SK-N-SH (cell line): Measurements from ENCODE around the gene TFAP2B. TPM values are rescaled to one million over a fixed set of nuclear protein-coding genes. Genes with fewer than 3 reads are reported as not detected.

ENCODE experiments used
- CTCF ChIA-PET: fragments of 300-600, 350-600 bp; formaldehyde crosslinking; extraction: SDS; loops from one replicate; lab custom pipeline; 2021; lab: Yijun Ruan, JAX
- POLR2A ChIA-PET: fragments of 350-600 bp; sonication (Branson Sonifier 250); formaldehyde crosslinking; extraction: SDS; loops from one replicate; lab custom pipeline; 2020; ENCODE audit warnings: antibody characterized with exemption, inconsistent platforms; lab: Yijun Ruan, JAX
- DNase-seq: peaks from one replicate; pipeline ENCODE4 v3.0.0; 2012
- H2AFZ ChIP-seq: fragments of 200-600 bp; sonication (generic); 2 replicates; pipeline ENCODE4 v1.8.1; 2016; ENCODE audit warnings: antibody characterized with exemption, mild to moderate bottlenecking, low read depth
- H3F3A ChIP-seq: fragments of 200-600 bp; sonication (generic); replicated peaks from 2 replicates; pipeline ENCODE3; 2016; ENCODE audit warnings: antibody characterized with exemption, mild to moderate bottlenecking; ENCODE audit not compliant: insufficient read depth
- H3K27ac ChIP-seq, 2 experiments: fragments of 200-500 bp in 1 of 2; fragments of 200-600 bp in 1 of 2; sonication (Bioruptor generic) in 1 of 2; sonication (generic), shearing (Covaris generic) in 1 of 2; 2 replicates each; pipeline versions ENCODE4 v1.5.1 to v1.6.1; 2014 to 2016; ENCODE audit warnings: low read depth in 2 of 2, inconsistent platforms in 1 of 2, low read length in 1 of 2, mild to moderate bottlenecking in 1 of 2, mixed read lengths in 1 of 2
- H3K27me3 ChIP-seq: fragments of 200-600 bp; sonication (generic), shearing (Covaris generic); 2 replicates; pipeline ENCODE4 v1.6.1; 2016; ENCODE audit warnings: mixed run types; ENCODE audit not compliant: insufficient read depth
- H3K36me3 ChIP-seq, 2 experiments: fragments of 200-500 bp in 1 of 2; fragments of 200-600 bp in 1 of 2; sonication (Bioruptor generic) in 1 of 2; sonication (generic) in 1 of 2; replicated peaks in 1 of 2; 2 replicates each; pipeline versions ENCODE3 to v1.5.1; 2014 to 2016; ENCODE audit warnings: low read length in 1 of 2, mild to moderate bottlenecking in 1 of 2; ENCODE audit not compliant: insufficient read depth in 2 of 2, control insufficient read depth in 1 of 2
- H3K4me1 ChIP-seq, 2 experiments: fragments of 200-500 bp in 1 of 2; fragments of 200-600 bp in 1 of 2; sonication (Bioruptor generic) in 1 of 2; sonication (generic), shearing (Covaris generic) in 1 of 2; 2 replicates each; pipeline versions ENCODE4 v1.5.1 to v1.6.1; 2014 to 2016; ENCODE audit warnings: low read depth in 1 of 2, low read length in 1 of 2, mixed run types in 1 of 2; ENCODE audit not compliant: insufficient read depth in 2 of 2, control insufficient read depth in 1 of 2
- H3K4me2 ChIP-seq: fragments of 200-600 bp; sonication (generic), shearing (Covaris generic); 2 replicates; pipeline ENCODE4 v1.6.1; 2017; ENCODE audit warnings: mixed run types
- H3K4me3 ChIP-seq, 2 experiments: fragments of 200-500 bp in 1 of 2; fragments of 200-600 bp in 1 of 2; sonication (Bioruptor generic) in 1 of 2; sonication (generic), shearing (Covaris generic) in 1 of 2; 2 replicates each; pipeline versions ENCODE4 v1.5.1 to v1.8.1; 2014 to 2016; ENCODE audit warnings: low read depth in 2 of 2, inconsistent platforms in 1 of 2, low read length in 1 of 2, mild to moderate bottlenecking in 1 of 2, mixed read lengths in 1 of 2, moderate library complexity in 1 of 2
- H3K79me2 ChIP-seq: fragments of 200-600 bp; sonication (generic); 2 replicates; pipeline ENCODE4 v1.8.1; 2017; ENCODE audit warnings: mild to moderate bottlenecking; ENCODE audit not compliant: insufficient read depth
- H3K9ac ChIP-seq: fragments of 200-600 bp; sonication (generic); 2 replicates; pipeline ENCODE4 v1.6.1; 2017; ENCODE audit warnings: mixed run types
- H3K9me2 ChIP-seq: fragments of 200-600 bp; sonication (generic); 2 replicates; pipeline ENCODE4 v1.6.1; 2017; ENCODE audit warnings: mixed run types
- H3K9me3 ChIP-seq: fragments of 200-600 bp; sonication (generic); 2 replicates; pipeline ENCODE4 v1.6.1; 2017; ENCODE audit warnings: mixed run types, mild to moderate bottlenecking, moderate library complexity
- H4K20me1 ChIP-seq: fragments of 200-600 bp; sonication (generic); 2 replicates; pipeline ENCODE4 v1.6.1; 2017; ENCODE audit warnings: mild to moderate bottlenecking, mixed run types; ENCODE audit not compliant: insufficient read depth
- CHD2 ChIP-seq: fragments of 150-350 bp; IDR thresholded peaks from 2 replicates; pipeline ENCODE4 v1.6.1; 2018; ENCODE audit warnings: low read length; ENCODE audit not compliant: partially characterized antibody
- CTCF ChIP-seq: fragments of 200-600 bp; sonication (generic); IDR thresholded peaks from 2 replicates; pipeline ENCODE4 v1.6.1; 2017; ENCODE audit warnings: antibody characterized with exemption, mild to moderate bottlenecking, moderate library complexity
- FOSL2 ChIP-seq: IDR thresholded peaks from 2 replicates; pipeline ENCODE4 v1.4.0; 2012; ENCODE audit warnings: low read depth, mild to moderate bottlenecking, moderate library complexity, borderline replicate concordance
- FOXJ3 ChIP-seq: sonication (generic); formaldehyde crosslinking; IDR thresholded peaks from 2 replicates; pipeline ENCODE4 v1.5.1; 2020; ENCODE audit warnings: mild to moderate bottlenecking, missing genetic modification reagents
- FOXM1 ChIP-seq: IDR thresholded peaks from 2 replicates; pipeline ENCODE4 v1.4.0; 2012; ENCODE audit warnings: low read depth, mild to moderate bottlenecking
- GABPA ChIP-seq: IDR thresholded peaks from 2 replicates; pipeline ENCODE4 v1.4.0; 2012; ENCODE audit warnings: low read depth, mild to moderate bottlenecking
- JUND ChIP-seq: IDR thresholded peaks from 2 replicates; pipeline ENCODE4 v1.4.0; 2012
- NFIC ChIP-seq: IDR thresholded peaks from 2 replicates; pipeline ENCODE4 v1.4.0; 2012; ENCODE audit warnings: borderline replicate concordance
- NRF1 ChIP-seq: IDR thresholded peaks from 2 replicates; pipeline ENCODE4 v1.6.1; 2012; ENCODE audit warnings: low read depth, mild to moderate bottlenecking, low read length
- POLR2AphosphoS5 ChIP-seq: IDR thresholded peaks from 2 replicates; pipeline ENCODE4 v1.6.1; 2012; ENCODE audit warnings: low read depth, low read length
- RAD21 ChIP-seq: IDR thresholded peaks from 2 replicates; pipeline ENCODE4 v1.6.1; 2012; ENCODE audit warnings: mild to moderate bottlenecking, low read length
- RFX5 ChIP-seq: IDR thresholded peaks from 2 replicates; pipeline ENCODE4 v1.6.1; 2012; ENCODE audit warnings: mild to moderate bottlenecking, improper control_type of control experiment, low read length
- SMC3 ChIP-seq: IDR thresholded peaks from 2 replicates; pipeline ENCODE4 v1.6.1; 2012; ENCODE audit warnings: low read depth, low read length, improper control_type of control experiment
- TEAD4 ChIP-seq: IDR thresholded peaks from 2 replicates; pipeline ENCODE4 v1.4.0; 2012; ENCODE audit warnings: mild to moderate bottlenecking, borderline replicate concordance; ENCODE audit not compliant: insufficient read depth
- YY1 ChIP-seq: IDR thresholded peaks from 2 replicates; pipeline ENCODE4 v1.4.0; 2012; ENCODE audit warnings: low read depth, mild to moderate bottlenecking
- WGBS: methylation state at CpG from one replicate; pipeline ENCODE4 v1.1.6; 2017; ENCODE audit warnings: low lambda C conversion rate; 5-methylcytosine and 5-hydroxymethylcytosine counted together
- polyA plus RNA-seq, 3 experiments: library from polyadenylated mRNA; depleted of rRNA; stranded (reverse); fragments of >200 nt; gene quantifications; 2 replicates each; pipeline ENCODE4 v1.2.3, GENCODE V29; 2012
- TF ChIP-seq, protein P1 (sequence below): IDR thresholded peaks from 2 replicates; pipeline ENCODE4; 2012
- TF ChIP-seq, protein P2 (sequence below): IDR thresholded peaks from 2 replicates; pipeline ENCODE4 v1.4.0; 2012; ENCODE audit warnings: low read depth
- TF ChIP-seq, protein P3 (sequence below): fragments of 150-350 bp; IDR thresholded peaks from 2 replicates; pipeline ENCODE4 v1.6.1; 2016; ENCODE audit warnings: mild to moderate bottlenecking, low read depth, low read length
- TF ChIP-seq, protein P4 (sequence below): IDR thresholded peaks from 2 replicates; pipeline ENCODE4 v1.4.0; 2012; ENCODE audit warnings: low read depth, borderline replicate concordance

The TFAP2B gene
- polyA plus RNA-seq, 1 of the 3 experiments (the other 2 are of a cell fraction) = 1.1 TPM

DNA sequence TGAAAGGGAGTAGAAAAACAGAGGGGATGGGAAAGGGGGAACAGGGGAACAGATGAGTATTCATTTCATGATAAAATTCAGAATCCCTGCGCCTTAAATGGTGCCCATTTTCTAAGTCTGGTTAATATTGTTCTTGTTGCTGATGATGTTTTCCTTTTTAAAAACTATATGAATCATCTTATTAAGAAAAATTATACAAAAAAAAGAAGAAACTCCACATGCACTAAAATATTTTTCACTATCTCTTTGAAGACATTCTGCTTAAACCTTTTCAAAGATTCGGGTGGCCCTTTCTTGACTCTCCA is 1.1 kb upstream of the TFAP2B start:
- H3K9me2 ChIP-seq = no peaks in the 10 kb centered on the region
- no peaks in the 10 kb centered on the region for H3K9me3 ChIP-seq
- H3K4me2 ChIP-seq = no peak overlapping the region
- no peaks in the 10 kb centered on the region for H3F3A ChIP-seq
- no peak overlapping the region for H3K9ac ChIP-seq
- CTCF ChIA-PET = interaction anchor here (0.7 to 2.6 kb wide), 9 partner anchors 28 to 1232 kb away, joined by 3 to 22 read pairs (median 4); no protein-coding TSS in a partner anchor
- POLR2A ChIA-PET = interaction anchor here (0.7 to 3.6 kb wide), 9 partner anchors 12 to 1193 kb away, joined by 3 to 21 read pairs (median 5); no protein-coding TSS in a partner anchor
- H3K4me1 ChIP-seq = peaks cover 0 to 3% of the 10 kb centered on the region in 2 experiments; a peak in 1 of 4 replicates
- no peaks in the 10 kb centered on the region for H3K79me2 ChIP-seq
- no peak for DNase-seq
- no peaks in the 10 kb centered on the region; the same call in 1 of the 2 replicates for H4K20me1 ChIP-seq
- WGBS = 5% methylated on average over 2 of the region's 2 CpGs
- H3K27ac ChIP-seq = peak overlapping the region in 1 of 2 experiments; percentile 99; a peak in 2 of 4 replicates
- TF ChIP-seq RFX5 (no peak), RAD21 (no peak), FOSL2 (no peak), SMC3 (no peak), FOXM1 (no peak), CTCF (no peak), GABPA (no peak), CHD2 (no peak), NFIC (no peak)
- TF ChIP-seq, protein P1, sequence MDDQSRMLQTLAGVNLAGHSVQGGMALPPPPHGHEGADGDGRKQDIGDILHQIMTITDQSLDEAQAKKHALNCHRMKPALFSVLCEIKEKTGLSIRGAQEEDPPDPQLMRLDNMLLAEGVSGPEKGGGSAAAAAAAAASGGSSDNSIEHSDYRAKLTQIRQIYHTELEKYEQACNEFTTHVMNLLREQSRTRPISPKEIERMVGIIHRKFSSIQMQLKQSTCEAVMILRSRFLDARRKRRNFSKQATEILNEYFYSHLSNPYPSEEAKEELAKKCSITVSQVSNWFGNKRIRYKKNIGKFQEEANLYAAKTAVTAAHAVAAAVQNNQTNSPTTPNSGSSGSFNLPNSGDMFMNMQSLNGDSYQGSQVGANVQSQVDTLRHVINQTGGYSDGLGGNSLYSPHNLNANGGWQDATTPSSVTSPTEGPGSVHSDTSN = no peak
- TF ChIP-seq, protein P2, sequence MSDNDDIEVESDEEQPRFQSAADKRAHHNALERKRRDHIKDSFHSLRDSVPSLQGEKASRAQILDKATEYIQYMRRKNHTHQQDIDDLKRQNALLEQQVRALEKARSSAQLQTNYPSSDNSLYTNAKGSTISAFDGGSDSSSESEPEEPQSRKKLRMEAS = no peak
- peaks cover 52% of the 10 kb centered on the region for H3K27me3 ChIP-seq
- H3K4me3 ChIP-seq = peak overlapping the region in 1 of 2 experiments; percentile 47; a peak in 2 of 4 replicates
- 0 out of 2 replicates have a peak overlapping the region, but pooled peaks have one; percentile 13 for H2AFZ ChIP-seq
- peaks cover 0 to 2% of the 10 kb centered on the region in 2 experiments for H3K36me3 ChIP-seq

GRCh38 chr6:50818020-50818419 is 651 bp upstream of the TFAP2B start:
- CTCF ChIA-PET = interaction anchor here (0.7 to 2.6 kb wide), 11 partner anchors 10 to 1706 kb away, joined by 3 to 22 read pairs (median 4); no protein-coding TSS in a partner anchor
- whole genome bisulfite sequencing = 7% methylated on average over 6 of the region's 6 CpGs
- H3K9me2 ChIP-seq = no peaks in the 10 kb centered on the region
- no peak for TF ChIP-seq FOXJ3
- no peak for TF ChIP-seq NRF1
- no peak for TF ChIP-seq POLR2AphosphoS5
- no peak for TF ChIP-seq YY1
- TF ChIP-seq TEAD4 = no peak
- TF ChIP-seq, protein P3, sequence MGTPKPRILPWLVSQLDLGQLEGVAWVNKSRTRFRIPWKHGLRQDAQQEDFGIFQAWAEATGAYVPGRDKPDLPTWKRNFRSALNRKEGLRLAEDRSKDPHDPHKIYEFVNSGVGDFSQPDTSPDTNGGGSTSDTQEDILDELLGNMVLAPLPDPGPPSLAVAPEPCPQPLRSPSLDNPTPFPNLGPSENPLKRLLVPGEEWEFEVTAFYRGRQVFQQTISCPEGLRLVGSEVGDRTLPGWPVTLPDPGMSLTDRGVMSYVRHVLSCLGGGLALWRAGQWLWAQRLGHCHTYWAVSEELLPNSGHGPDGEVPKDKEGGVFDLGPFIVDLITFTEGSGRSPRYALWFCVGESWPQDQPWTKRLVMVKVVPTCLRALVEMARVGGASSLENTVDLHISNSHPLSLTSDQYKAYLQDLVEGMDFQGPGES = no peak
- no peak for TF ChIP-seq JUND
- TF ChIP-seq, protein P4, sequence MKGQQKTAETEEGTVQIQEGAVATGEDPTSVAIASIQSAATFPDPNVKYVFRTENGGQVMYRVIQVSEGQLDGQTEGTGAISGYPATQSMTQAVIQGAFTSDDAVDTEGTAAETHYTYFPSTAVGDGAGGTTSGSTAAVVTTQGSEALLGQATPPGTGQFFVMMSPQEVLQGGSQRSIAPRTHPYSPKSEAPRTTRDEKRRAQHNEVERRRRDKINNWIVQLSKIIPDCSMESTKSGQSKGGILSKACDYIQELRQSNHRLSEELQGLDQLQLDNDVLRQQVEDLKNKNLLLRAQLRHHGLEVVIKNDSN = no peak
- TF ChIP-seq CTCF = no peak

More at GRCh38 chr6:50818020-50818419, 651 bp upstream of the TFAP2B start:
- H3K9me3 ChIP-seq = no peaks in the 10 kb centered on the region
- no peaks in the 10 kb centered on the region for H3F3A ChIP-seq
- no peaks in the 10 kb centered on the region for H3K79me2 ChIP-seq
- H3K4me3 ChIP-seq = peak overlapping the region in 1 of 2 experiments; percentile 47; a peak in 2 of 4 replicates
- H3K9ac ChIP-seq = no peak overlapping the region
- POLR2A ChIA-PET = interaction anchor here (0.7 to 6.6 kb wide), 8 partner anchors 13 to 1192 kb away, joined by 3 to 57 read pairs (median 6); no protein-coding TSS in a partner anchor
- no peak overlapping the region for H2AFZ ChIP-seq
- H4K20me1 ChIP-seq = no peaks in the 10 kb centered on the region; the same call in 1 of the 2 replicates
- no peak for DNase-seq
- H3K36me3 ChIP-seq = peaks cover 0 to 2% of the 10 kb centered on the region in 2 experiments
- no peak overlapping the region for H3K4me2 ChIP-seq
- H3K27ac ChIP-seq = peak overlapping the region in 1 of 2 experiments; percentile 99; a peak in 2 of 4 replicates
- H3K4me1 ChIP-seq = peaks cover 0 to 3% of the 10 kb centered on the region in 2 experiments; a peak in 1 of 4 replicates
- peaks cover 56% of the 10 kb centered on the region for H3K27me3 ChIP-seq
